ENCODE data around the gene PIEZO2.

GRCh38 chr18:10768221-10768620 lies 381.1 kb downstream of the PIEZO2 start:
- TF ChIP-seq POLR2A (IDR thresholded peaks at IDR 0.05) (no peak), CTCF (IDR thresholded peaks at IDR 0.05) (no peak)

Measured in esophagus squamous epithelium (tissue), 4 donors.